GM18517 (cell line): ENCODE results near the gene ZNF524.
"Not testable (repeated sequence)": the region's sequence is repeated elsewhere in the genome, so short reads cannot be mapped to it uniquely, and the experiment has no call there.

Experiments used
- ATAC-seq: cut with Tn5 transposase; IDR thresholded peaks from one replicate; pipeline ENCODE4 v1.9.1; 2021; ENCODE audit warnings: mild to moderate bottlenecking, moderate library complexity; ENCODE audit not compliant: unreplicated experiment

ZNF524 gene

GRCh38 chr19:55581145-55581822, 18.8 kb upstream of the ZNF524 start:
- ATAC-seq = no peak

DNA sequence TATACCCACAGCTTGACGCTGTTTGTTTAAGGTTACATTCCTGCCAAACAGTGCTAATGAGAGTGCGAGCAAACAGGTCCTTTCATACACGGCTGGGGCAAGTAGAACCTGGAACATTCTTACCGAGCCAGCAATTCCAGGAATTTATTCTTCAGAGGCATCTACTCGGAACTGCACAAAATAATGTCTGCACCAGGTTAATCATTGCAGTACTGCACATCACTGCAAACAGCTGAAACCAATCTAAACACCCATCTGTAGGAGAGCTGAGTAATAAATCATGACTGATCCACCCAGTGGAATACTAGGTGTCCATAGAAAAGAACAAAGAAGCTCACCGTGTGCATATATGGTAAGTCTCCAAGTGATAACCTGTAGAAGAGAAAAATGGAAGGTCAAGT, 18.3 kb upstream of the ZNF524 start:
- ATAC-seq = no peak

GRCh38 chr19:55582284-55582683, 17.8 kb upstream of the ZNF524 start:
- ATAC-seq = not testable (repeated sequence)

- not testable (repeated sequence) for ATAC-seq
These were observed 16.2 kb upstream of the ZNF524 start for GRCh38 chr19:55583897-55584296.

DNA sequence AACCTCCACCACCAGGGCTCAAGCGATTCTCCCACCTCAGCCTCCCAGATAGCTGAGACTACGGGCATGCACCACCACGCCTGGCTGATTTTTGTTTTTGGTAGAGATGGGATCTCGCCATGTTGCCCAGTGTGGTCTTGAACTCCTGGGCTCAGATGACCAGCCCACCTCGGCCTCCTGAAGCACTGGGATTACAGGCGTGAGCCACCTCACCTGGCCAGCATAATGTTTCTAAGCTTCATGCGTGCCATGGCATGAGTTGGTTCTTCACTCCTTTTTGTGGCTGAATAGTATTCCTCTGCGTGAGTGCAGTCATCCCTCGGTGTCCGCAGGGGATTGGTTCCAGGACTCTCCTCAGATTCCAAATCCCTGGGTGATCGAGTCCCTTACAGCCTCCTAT, 15.2 kb upstream of the ZNF524 start:
- no peak for ATAC-seq

DNA sequence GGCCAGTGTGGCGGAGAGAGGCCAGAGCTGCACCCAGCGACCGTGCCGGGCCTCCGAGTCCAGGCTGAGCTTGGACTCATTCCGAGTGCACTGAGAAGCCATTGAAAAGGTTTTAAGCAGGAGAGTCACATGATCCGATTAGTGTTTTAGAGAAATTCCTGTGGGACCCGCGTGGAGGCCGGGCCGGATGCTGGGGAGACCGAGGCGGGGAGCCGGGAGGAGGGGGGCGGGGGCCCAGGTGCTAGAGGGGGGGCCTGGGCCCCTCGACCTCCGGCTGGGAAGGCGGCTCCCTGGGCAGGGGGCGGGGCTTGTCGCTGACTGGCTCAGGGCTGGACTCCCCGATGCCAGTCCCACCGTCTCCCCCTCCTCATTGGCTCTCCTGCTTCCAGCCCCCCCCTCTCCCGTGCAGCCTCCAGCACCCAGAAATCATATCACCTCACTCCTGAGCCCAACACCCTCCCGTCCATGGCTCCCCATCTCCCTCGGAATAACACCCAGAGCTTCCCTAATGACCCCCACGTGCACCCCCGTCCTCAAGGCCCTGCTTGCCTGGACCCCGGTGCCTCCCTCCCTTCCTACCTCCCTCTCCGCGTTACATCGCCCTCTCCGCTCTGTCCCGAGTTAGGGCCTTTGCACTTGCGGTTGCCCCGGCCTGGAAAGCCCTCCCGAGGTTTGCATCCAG, 14.3 kb upstream of the ZNF524 start:
- no peak for ATAC-seq

DNA sequence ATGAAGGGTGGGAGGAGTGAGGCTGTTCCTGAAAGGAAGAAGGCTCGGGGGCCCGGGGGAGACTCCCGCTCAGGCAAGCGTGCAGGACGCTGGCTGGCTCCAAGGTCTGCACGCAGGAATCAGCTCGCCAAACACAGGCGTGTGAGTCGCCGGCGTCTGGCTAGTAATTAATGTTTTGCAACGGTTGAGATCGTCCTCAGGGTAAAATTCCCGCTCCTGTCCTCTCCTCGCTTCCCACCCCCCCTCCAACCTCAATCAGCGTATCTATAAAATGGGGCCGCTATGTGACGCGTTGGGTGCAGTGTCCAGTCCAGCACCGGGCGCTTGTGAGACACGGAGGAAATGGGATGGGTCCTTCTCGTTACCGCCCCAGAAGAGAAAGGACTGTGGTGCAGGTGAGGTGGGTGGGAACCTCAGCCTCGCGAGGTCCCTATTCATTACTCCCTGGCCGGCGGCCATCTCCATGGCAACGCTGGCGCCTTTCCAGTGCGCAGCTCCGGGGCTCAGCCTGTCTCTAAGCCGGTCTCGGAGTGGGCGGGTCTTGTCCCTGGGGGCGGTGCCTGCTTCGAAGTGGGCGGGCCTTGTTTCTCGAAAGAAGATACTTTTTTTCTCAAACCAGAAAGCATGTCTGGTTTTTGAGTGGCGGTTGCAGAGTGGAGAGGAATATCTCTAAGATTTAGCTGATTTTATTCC, 13.0 kb upstream of the ZNF524 start:
- peak; percentile 85 for ATAC-seq

DNA sequence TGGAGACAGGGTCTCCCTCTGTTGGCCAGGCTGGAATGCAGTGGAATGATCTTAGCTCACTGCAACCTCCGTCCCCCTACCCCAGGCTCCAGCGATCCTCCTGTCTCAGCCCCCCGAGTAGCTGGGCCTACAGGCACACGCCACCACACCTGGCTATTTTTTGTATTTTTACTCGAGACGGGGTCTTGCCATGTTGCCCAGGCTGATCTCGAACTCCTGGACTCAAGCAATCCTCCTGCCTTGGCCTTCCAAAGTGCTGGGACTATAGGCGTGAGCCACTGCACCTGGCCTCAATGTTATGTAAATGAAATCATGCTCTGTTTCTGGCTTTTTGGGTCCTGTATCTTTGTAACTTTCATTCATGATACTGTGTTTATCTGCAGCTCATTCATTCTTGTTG, 11.3 kb upstream of the ZNF524 start:
- ATAC-seq = no peak

GRCh38 chr19:55590109-55590508, 10.0 kb upstream of the ZNF524 start:
- ATAC-seq = no peak

GRCh38 chr19:55590617-55591016, 9.5 kb upstream of the ZNF524 start:
- no peak for ATAC-seq

- ATAC-seq = no peak
These were observed 8.5 kb upstream of the ZNF524 start for GRCh38 chr19:55591555-55591954.

DNA sequence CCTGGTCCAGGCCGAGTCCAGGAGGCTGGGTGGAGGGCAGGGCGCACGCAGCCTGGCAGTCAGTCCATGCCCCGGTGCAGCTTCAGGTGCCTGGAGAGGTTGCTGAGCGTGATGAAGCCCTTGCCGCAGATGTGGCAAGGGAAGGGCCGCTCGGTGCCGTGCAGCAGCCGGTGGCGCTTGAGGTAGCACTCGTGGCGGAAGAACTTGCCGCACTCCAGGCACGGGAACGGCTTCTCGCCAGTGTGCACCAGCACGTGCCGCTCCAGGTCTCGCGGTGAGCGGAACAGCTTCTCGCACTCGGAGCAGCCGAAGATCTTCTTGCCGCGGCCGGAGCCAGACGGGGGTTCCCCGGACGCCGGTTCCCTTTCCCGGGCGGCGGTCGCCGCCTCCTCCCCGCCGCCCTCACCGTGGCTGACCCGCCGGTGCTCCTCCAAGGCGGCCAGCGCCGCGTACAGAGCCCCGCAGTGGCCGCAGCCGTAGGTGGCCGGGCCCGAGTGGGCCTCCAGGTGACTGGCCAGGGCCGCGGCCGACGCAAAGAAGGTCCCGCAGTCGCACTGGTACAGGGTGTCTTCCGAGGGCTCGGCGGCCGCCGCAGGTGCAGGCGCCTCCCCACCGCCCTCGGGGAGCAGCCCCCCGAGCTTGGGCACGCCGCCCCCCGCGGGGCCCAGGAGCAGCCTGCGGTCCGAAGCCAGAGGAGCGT, 7.5 kb upstream of the ZNF524 start:
- ATAC-seq = no peak

- no peak for ATAC-seq
These were observed 6.9 kb upstream of the ZNF524 start for GRCh38 chr19:55593096-55593772.

GRCh38 chr19:55594996-55595545, 5.0 kb upstream of the ZNF524 start:
- no peak for ATAC-seq

DNA sequence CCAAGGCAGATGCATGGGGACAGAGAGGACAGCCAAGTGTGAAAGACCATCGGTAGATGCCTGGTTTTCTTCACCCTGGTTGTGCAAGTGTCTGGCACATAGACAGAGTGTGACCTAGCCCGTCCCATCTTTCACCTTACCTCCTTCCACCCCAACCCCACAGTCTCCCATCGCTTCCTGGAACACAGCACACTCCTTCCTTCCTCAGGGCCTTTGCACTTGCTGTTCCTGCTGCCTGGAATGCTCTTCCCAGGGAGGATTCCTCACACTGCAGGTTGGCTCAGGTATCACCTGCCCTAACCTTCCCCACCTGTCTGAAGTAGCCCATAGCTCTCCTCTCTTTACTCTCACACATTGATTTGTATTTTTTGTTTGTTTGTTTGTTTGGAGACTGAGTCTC, 3.8 kb upstream of the ZNF524 start:
- ATAC-seq = no peak

DNA sequence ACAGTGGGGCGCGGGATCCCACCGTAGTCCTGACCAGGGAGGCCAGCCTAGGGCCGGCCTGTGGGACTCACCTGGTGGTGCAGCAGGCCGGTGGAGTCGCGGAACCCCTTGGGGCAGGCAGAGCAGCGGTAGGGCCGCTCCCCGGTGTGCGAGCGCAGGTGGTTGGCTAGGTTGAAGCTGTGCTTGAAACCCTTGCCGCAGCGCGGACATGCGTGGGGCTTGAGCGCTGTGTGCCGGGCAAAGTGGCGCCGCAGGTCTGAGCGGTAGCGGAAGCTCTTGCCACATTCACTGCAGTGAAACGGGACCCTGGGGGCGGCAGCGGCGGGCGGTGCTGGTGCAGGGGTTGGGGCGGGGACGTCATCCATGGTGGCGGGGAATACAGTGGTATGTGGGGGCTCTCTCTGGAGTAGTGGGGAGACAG, 2.6 kb upstream of the ZNF524 start:
- ATAC-seq = no peak

GRCh38 chr19:55598034-55598433, 2.1 kb upstream of the ZNF524 start:
- no peak for ATAC-seq

GRCh38 chr19:55598719-55599467, 1.2 kb upstream of the ZNF524 start:
- peak; percentile 45 for ATAC-seq

DNA sequence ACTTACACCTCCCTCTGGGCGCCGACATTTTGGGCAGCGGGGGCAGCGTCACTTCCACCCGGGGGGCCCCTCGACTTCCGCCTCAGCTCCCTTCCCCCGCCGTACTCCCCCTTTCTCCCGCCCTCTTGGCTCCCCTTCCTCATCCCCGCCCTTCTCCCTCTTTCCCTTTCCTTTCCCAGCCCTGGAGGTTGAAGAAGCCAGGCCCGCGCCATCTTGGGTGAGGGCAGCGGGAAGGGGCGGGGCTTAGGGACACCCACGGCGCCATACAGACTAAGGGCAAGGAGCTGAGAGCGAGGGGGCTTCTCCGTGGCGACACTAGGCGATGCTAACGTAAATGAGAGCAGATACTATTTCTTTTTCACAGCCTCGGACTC, 633 bp upstream of the ZNF524 start, which contains the start of gene FIZ1:
Gene FIZ1 (minus strand): TSS at position 50 of the 374 bp plus-strand sequence. CDS start 1,652 bp downstream, outside the sequence.
- ATAC-seq = peak; percentile 45

GRCh38 chr19:55600662-55601028, 557 bp downstream of the ZNF524 start:
- ATAC-seq = no peak
